ENCODE measurements around the gene LRRN2. TPM values are rescaled to one million over a fixed set of nuclear protein-coding genes. Genes with fewer than 3 reads are reported as not detected.
A peak's percentile ranks its signal among the peaks of the same experiment; 100 is the strongest.

The LRRN2 gene
- total and polyA plus RNA-seq, 9 of the 15 experiments (the other 6 are each of a cell fraction or from before 2014, with no cell fraction given) = 0.05 TPM; not detected in 8

GRCh38 chr1:204623365-204623893 is 62.1 kb downstream of the LRRN2 start (continued):
- TF ChIP-seq, protein P1, sequence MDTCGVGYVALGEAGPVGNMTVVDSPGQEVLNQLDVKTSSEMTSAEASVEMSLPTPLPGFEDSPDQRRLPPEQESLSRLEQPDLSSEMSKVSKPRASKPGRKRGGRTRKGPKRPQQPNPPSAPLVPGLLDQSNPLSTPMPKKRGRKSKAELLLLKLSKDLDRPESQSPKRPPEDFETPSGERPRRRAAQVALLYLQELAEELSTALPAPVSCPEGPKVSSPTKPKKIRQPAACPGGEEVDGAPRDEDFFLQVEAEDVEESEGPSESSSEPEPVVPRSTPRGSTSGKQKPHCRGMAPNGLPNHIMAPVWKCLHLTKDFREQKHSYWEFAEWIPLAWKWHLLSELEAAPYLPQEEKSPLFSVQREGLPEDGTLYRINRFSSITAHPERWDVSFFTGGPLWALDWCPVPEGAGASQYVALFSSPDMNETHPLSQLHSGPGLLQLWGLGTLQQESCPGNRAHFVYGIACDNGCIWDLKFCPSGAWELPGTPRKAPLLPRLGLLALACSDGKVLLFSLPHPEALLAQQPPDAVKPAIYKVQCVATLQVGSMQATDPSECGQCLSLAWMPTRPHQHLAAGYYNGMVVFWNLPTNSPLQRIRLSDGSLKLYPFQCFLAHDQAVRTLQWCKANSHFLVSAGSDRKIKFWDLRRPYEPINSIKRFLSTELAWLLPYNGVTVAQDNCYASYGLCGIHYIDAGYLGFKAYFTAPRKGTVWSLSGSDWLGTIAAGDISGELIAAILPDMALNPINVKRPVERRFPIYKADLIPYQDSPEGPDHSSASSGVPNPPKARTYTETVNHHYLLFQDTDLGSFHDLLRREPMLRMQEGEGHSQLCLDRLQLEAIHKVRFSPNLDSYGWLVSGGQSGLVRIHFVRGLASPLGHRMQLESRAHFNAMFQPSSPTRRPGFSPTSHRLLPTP (IDR thresholded peaks at IDR 0.05; ENCODE audit: borderline replicate concordance, extremely low read depth, insufficient read length) = no peak
- no peak for TF ChIP-seq CBX8 (IDR thresholded peaks at IDR 0.05; ENCODE audit: borderline replicate concordance, extremely low read depth, low read depth, low read length, poor library complexity, severe bottlenecking)
- TF ChIP-seq MAZ (CRISPR knock-in tag; conservative IDR thresholded peaks at IDR 0.05 in 1 of 2, IDR thresholded peaks at IDR 0.05 in 1 of 2) = peak in 1 of 2 experiments; percentile 69; a peak in 2 of 4 replicates
- TF ChIP-seq ZNF511 (CRISPR knock-in tag; IDR thresholded peaks at IDR 0.05) = no peak; the same call in 1 of the 2 replicates
- no peak for TF ChIP-seq BCOR (IDR thresholded peaks at IDR 0.05)
- TF ChIP-seq MBD1 (CRISPR knock-in tag; IDR thresholded peaks at IDR 0.05) = no peak
- TF ChIP-seq CC2D1A (IDR thresholded peaks at IDR 0.05) = no peak

All from K562 (cell line).